ENCODE measurements around the gene TNFSF8.

Gene TNFSF8

GRCh38 chr9:114958844-114959235, 28.4 kb upstream of the TNFSF8 start:
- no peak overlapping the region for H3K4ac ChIP-seq (ENCODE audit: low read length)
- no peak for DNase-seq (ENCODE audit: low spot score)
- H2BK12ac ChIP-seq (ENCODE audit: low read length): no peak overlapping the region
- no peak overlapping the region for H3K23ac ChIP-seq (ENCODE audit: low read depth, low read length, poor library complexity)
- no peak overlapping the region for H2AK5ac ChIP-seq (ENCODE audit: low read depth, low read length)
- H3K14ac ChIP-seq (ENCODE audit: low read length): no peak overlapping the region
- H4K8ac ChIP-seq (ENCODE audit: low read depth, low read length): no peak overlapping the region
- no peak overlapping the region for H2BK5ac ChIP-seq (ENCODE audit: low read length)
- H3K4me2 ChIP-seq (ENCODE audit: insufficient read depth, low read length, poor library complexity, severe bottlenecking): no peak overlapping the region
- no peak overlapping the region for H2BK15ac ChIP-seq (ENCODE audit: low read length)
- WGBS, 2 donors (ENCODE audit: extremely low coverage in 2 of 2, insufficient read length in 2 of 2, insufficient replicate concordance in 1 of 2): no CpG with 5 or more reads among the region's 2 CpGs
- H3K27ac ChIP-seq (replicated peaks; ENCODE audit: low read length): no peak overlapping the region
- no peak overlapping the region for H2BK120ac ChIP-seq (ENCODE audit: low read depth, low read length)
- H3K18ac ChIP-seq (ENCODE audit: low read length): no peak overlapping the region
- no peaks in the 10 kb centered on the region for H3K36me3 ChIP-seq (replicated peaks in 1 of 2; ENCODE audit: control insufficient read depth in 2 of 2, insufficient read depth in 2 of 2, low read length in 2 of 2)
- H3K4me3 ChIP-seq (ENCODE audit: low read length in 2 of 2): no peak overlapping the region
- no peak overlapping the region for H3K9ac ChIP-seq (ENCODE audit: low read depth, low read length, poor library complexity)
- no peak overlapping the region for H4K91ac ChIP-seq (ENCODE audit: low read depth, low read length, poor library complexity)
- H3K4me1 ChIP-seq (ENCODE audit: control insufficient read depth in 2 of 2, insufficient read depth in 1 of 2, low read depth in 1 of 2, low read length in 2 of 2): no peaks in the 10 kb centered on the region
- no peaks in the 10 kb centered on the region for H3K79me1 ChIP-seq (ENCODE audit: low read depth, low read length)
- peaks cover 0 to 3% of the 10 kb centered on the region in 2 donors for H3K9me3 ChIP-seq (replicated peaks in 1 of 2; ENCODE audit: control insufficient read depth in 2 of 2, insufficient read depth in 1 of 2, low read depth in 1 of 2, low read length in 2 of 2)
- no peak overlapping the region for H2AFZ ChIP-seq (ENCODE audit: low read length)
- no peaks in the 10 kb centered on the region for H3K27me3 ChIP-seq (ENCODE audit: control insufficient read depth in 3 of 3, insufficient read depth in 3 of 3, low read depth in 1 of 3, low read length in 3 of 3)

- no peak for DNase-seq (ENCODE audit: low spot score)
- no peak overlapping the region for H3K9ac ChIP-seq (ENCODE audit: low read depth, low read length, poor library complexity)
Observed at GRCh38 chr9:114958021-114958843, 27.8 kb upstream of the TNFSF8 start.

GRCh38 chr9:114957558-114957957, 27.2 kb upstream of the TNFSF8 start:
- no peak overlapping the region for H2BK5ac ChIP-seq (ENCODE audit: low read length)
- no peak overlapping the region for H2AFZ ChIP-seq (ENCODE audit: low read length)
- no peaks in the 10 kb centered on the region for H3K36me3 ChIP-seq (replicated peaks in 1 of 2; ENCODE audit: control insufficient read depth in 2 of 2, insufficient read depth in 2 of 2, low read length in 2 of 2)
- no peak overlapping the region for H3K9ac ChIP-seq (ENCODE audit: low read depth, low read length, poor library complexity)
- H3K79me1 ChIP-seq (ENCODE audit: low read depth, low read length): no peaks in the 10 kb centered on the region
- no peak overlapping the region for H2BK12ac ChIP-seq (ENCODE audit: low read length)
- H2AK5ac ChIP-seq (ENCODE audit: low read depth, low read length): no peak overlapping the region
- peaks cover 0 to 3% of the 10 kb centered on the region in 2 donors for H3K9me3 ChIP-seq (replicated peaks in 1 of 2; ENCODE audit: control insufficient read depth in 2 of 2, insufficient read depth in 1 of 2, low read depth in 1 of 2, low read length in 2 of 2)
- H4K8ac ChIP-seq (ENCODE audit: low read depth, low read length): no peak overlapping the region
- H2BK15ac ChIP-seq (ENCODE audit: low read length): no peak overlapping the region
- H3K4me1 ChIP-seq (ENCODE audit: control insufficient read depth in 2 of 2, insufficient read depth in 1 of 2, low read depth in 1 of 2, low read length in 2 of 2): no peaks in the 10 kb centered on the region
- H3K4me2 ChIP-seq (ENCODE audit: insufficient read depth, low read length, poor library complexity, severe bottlenecking): no peak overlapping the region
- no peaks in the 10 kb centered on the region for H3K27me3 ChIP-seq (ENCODE audit: control insufficient read depth in 3 of 3, insufficient read depth in 3 of 3, low read depth in 1 of 3, low read length in 3 of 3)
- no peak overlapping the region for H3K27ac ChIP-seq (replicated peaks; ENCODE audit: low read length)
- no peak overlapping the region for H3K18ac ChIP-seq (ENCODE audit: low read length)
- no peak for DNase-seq (ENCODE audit: low spot score)
- no peak overlapping the region for H3K4me3 ChIP-seq (ENCODE audit: low read length in 2 of 2)
- no peak overlapping the region for H3K14ac ChIP-seq (ENCODE audit: low read length)
- no peak overlapping the region for H3K23ac ChIP-seq (ENCODE audit: low read depth, low read length, poor library complexity)
- no peak overlapping the region for H4K91ac ChIP-seq (ENCODE audit: low read depth, low read length, poor library complexity)
- H3K4ac ChIP-seq (ENCODE audit: low read length): no peak overlapping the region
- no peak overlapping the region for H2BK120ac ChIP-seq (ENCODE audit: low read depth, low read length)
- WGBS, 2 donors (ENCODE audit: extremely low coverage in 2 of 2, insufficient read length in 2 of 2, insufficient replicate concordance in 1 of 2): no CpG with 5 or more reads among the region's 3 CpGs

More at GRCh38 chr9:114958021-114958843, 27.8 kb upstream of the TNFSF8 start:
- Histone ChIP-seq H3K4me1 (ENCODE audit: control insufficient read depth in 2 of 2, insufficient read depth in 1 of 2, low read depth in 1 of 2, low read length in 2 of 2) (no peaks in the 10 kb centered on the region), H4K8ac (ENCODE audit: low read depth, low read length) (no peak overlapping the region), H2AFZ (ENCODE audit: low read length) (no peak overlapping the region), H3K79me1 (ENCODE audit: low read depth, low read length) (no peaks in the 10 kb centered on the region), H3K4me3 (ENCODE audit: low read length in 2 of 2) (no peak overlapping the region), H3K27ac (replicated peaks; ENCODE audit: low read length) (no peak overlapping the region), H3K27me3 (ENCODE audit: control insufficient read depth in 3 of 3, insufficient read depth in 3 of 3, low read depth in 1 of 3, low read length in 3 of 3) (no peaks in the 10 kb centered on the region), H2AK5ac (ENCODE audit: low read depth, low read length) (no peak overlapping the region), H3K4ac (ENCODE audit: low read length) (no peak overlapping the region), H3K23ac (ENCODE audit: low read depth, low read length, poor library complexity) (no peak overlapping the region), H2BK12ac (ENCODE audit: low read length) (no peak overlapping the region), H4K91ac (ENCODE audit: low read depth, low read length, poor library complexity) (no peak overlapping the region), H3K36me3 (replicated peaks in 1 of 2; ENCODE audit: control insufficient read depth in 2 of 2, insufficient read depth in 2 of 2, low read length in 2 of 2) (no peaks in the 10 kb centered on the region), H3K9me3 (replicated peaks in 1 of 2; ENCODE audit: control insufficient read depth in 2 of 2, insufficient read depth in 1 of 2, low read depth in 1 of 2, low read length in 2 of 2) (peaks cover 0 to 3% of the 10 kb centered on the region in 2 donors), H2BK120ac (ENCODE audit: low read depth, low read length) (no peak overlapping the region), H2BK5ac (ENCODE audit: low read length) (no peak overlapping the region), H3K18ac (ENCODE audit: low read length) (no peak overlapping the region), H2BK15ac (ENCODE audit: low read length) (no peak overlapping the region), H3K4me2 (ENCODE audit: insufficient read depth, low read length, poor library complexity, severe bottlenecking) (no peak overlapping the region), H3K14ac (ENCODE audit: low read length) (no peak overlapping the region)
- WGBS, 2 donors (ENCODE audit: extremely low coverage in 2 of 2, insufficient read length in 2 of 2, insufficient replicate concordance in 1 of 2): no CpG with 5 or more reads among the region's 12 CpGs

- H3K27ac ChIP-seq (replicated peaks; ENCODE audit: low read length): no peak overlapping the region
- H2AFZ ChIP-seq (ENCODE audit: low read length): no peak overlapping the region
- H2BK5ac ChIP-seq (ENCODE audit: low read length): no peak overlapping the region
- H2BK12ac ChIP-seq (ENCODE audit: low read length): no peak overlapping the region
- no peak overlapping the region for H3K9ac ChIP-seq (ENCODE audit: low read depth, low read length, poor library complexity)
- no peaks in the 10 kb centered on the region for H3K36me3 ChIP-seq (replicated peaks in 1 of 2; ENCODE audit: control insufficient read depth in 2 of 2, insufficient read depth in 2 of 2, low read length in 2 of 2)
- H3K4ac ChIP-seq (ENCODE audit: low read length): no peak overlapping the region
- H2AK5ac ChIP-seq (ENCODE audit: low read depth, low read length): no peak overlapping the region
- no CpG with 5 or more reads among the region's 5 CpGs for WGBS, 2 donors (ENCODE audit: extremely low coverage in 2 of 2, insufficient read length in 2 of 2, insufficient replicate concordance in 1 of 2)
- no peak overlapping the region for H3K4me2 ChIP-seq (ENCODE audit: insufficient read depth, low read length, poor library complexity, severe bottlenecking)
- no peak overlapping the region for H3K23ac ChIP-seq (ENCODE audit: low read depth, low read length, poor library complexity)
- no peak overlapping the region for H2BK120ac ChIP-seq (ENCODE audit: low read depth, low read length)
- H3K4me1 ChIP-seq (ENCODE audit: control insufficient read depth in 2 of 2, insufficient read depth in 1 of 2, low read depth in 1 of 2, low read length in 2 of 2): no peaks in the 10 kb centered on the region
- H3K9me3 ChIP-seq (replicated peaks in 1 of 2; ENCODE audit: control insufficient read depth in 2 of 2, insufficient read depth in 1 of 2, low read depth in 1 of 2, low read length in 2 of 2): peaks cover 0 to 3% of the 10 kb centered on the region in 2 donors
- no peak overlapping the region for H3K4me3 ChIP-seq (ENCODE audit: low read length in 2 of 2)
- DNase-seq (ENCODE audit: low spot score): no peak
- no peaks in the 10 kb centered on the region for H3K79me1 ChIP-seq (ENCODE audit: low read depth, low read length)
- H3K27me3 ChIP-seq (ENCODE audit: control insufficient read depth in 3 of 3, insufficient read depth in 3 of 3, low read depth in 1 of 3, low read length in 3 of 3): no peaks in the 10 kb centered on the region
- no peak overlapping the region for H3K18ac ChIP-seq (ENCODE audit: low read length)
- H3K14ac ChIP-seq (ENCODE audit: low read length): no peak overlapping the region
- no peak overlapping the region for H4K8ac ChIP-seq (ENCODE audit: low read depth, low read length)
- no peak overlapping the region for H4K91ac ChIP-seq (ENCODE audit: low read depth, low read length, poor library complexity)
- no peak overlapping the region for H2BK15ac ChIP-seq (ENCODE audit: low read length)
Observed at GRCh38 chr9:114954956-114955582, 24.7 kb upstream of the TNFSF8 start.

Measured in neuronal stem cell (in vitro differentiated cells).